Measurements from ENCODE around the gene BMERB1. TPM values are rescaled to one million over a fixed set of nuclear protein-coding genes. Genes with fewer than 3 reads are reported as not detected.

Gene BMERB1
- total and polyA plus RNA-seq, 2 experiments from 2014 or later, result 17.3 to 28.1 TPM

DNA sequence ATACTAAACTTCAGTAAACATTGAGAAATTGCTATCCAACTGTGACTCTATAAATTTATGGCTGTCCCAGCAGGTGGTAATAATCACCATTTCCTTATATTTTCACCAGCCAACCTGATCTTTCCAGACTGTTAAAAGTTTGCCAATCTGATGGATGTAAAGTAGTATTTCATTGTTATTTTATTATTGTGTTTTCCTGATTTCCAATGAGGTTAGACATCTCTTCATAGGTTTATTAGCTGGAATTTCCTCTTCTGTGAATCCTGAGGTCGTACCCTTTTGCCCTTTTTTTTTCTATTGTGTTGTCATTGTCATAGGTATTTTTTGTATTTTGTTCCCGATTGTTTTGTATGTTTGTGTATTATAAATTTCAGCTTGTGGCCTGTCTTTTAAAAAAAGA lies 31.7 kb downstream of the BMERB1 start:
- H3K79me2 ChIP-seq (replicated peaks; ENCODE audit: insufficient read depth), result peaks cover 21% of the 10 kb centered on the region
- no peaks in the 10 kb centered on the region for H3K9me2 ChIP-seq (ENCODE audit: insufficient read depth)
- no peak for ATAC-seq

More for the DNA sequence above, 31.7 kb downstream of the BMERB1 start:
- Histone ChIP-seq H2AFZ (no peak overlapping the region), H3K36me3 (ENCODE audit: insufficient read depth) (no peaks in the 10 kb centered on the region), H3K4me3 (no peak overlapping the region), H4K20me1 (replicated peaks; ENCODE audit: insufficient read depth) (no peaks in the 10 kb centered on the region), H3K4me1 (ENCODE audit: insufficient read depth) (no peaks in the 10 kb centered on the region), H3F3A (replicated peaks; ENCODE audit: low read depth) (no peaks in the 10 kb centered on the region), H3K27ac (ENCODE audit: low read depth) (no peak overlapping the region), H3K4me2 (no peak overlapping the region), H3K27me3 (ENCODE audit: insufficient read depth) (no peaks in the 10 kb centered on the region)
- Mint-ChIP-seq H3K4me3 (no peak overlapping the region), H3K4me1 (no peaks in the 10 kb centered on the region), H3K27me3 (ENCODE audit: insufficient read depth, low read depth, poor library complexity) (peaks cover 3% of the 10 kb centered on the region), H3K9me3 (peaks cover 17% of the 10 kb centered on the region), H3K36me3 (ENCODE audit: low read depth) (peaks cover 11% of the 10 kb centered on the region; the same call in 2 of the 3 replicates), H3K27ac (no peak overlapping the region)
- TF ChIP-seq CREB1 (CRISPR knock-in tag; IDR thresholded peaks at IDR 0.05; ENCODE audit: low read depth) (no peak), NANOG (IDR thresholded peaks at IDR 0.05; ENCODE audit: borderline replicate concordance) (no peak), EZH2phosphoT487 (IDR thresholded peaks at IDR 0.05; ENCODE audit: unreplicated experiment) (no peak), ZNF331 (CRISPR knock-in tag; IDR thresholded peaks at IDR 0.05; ENCODE audit: low read depth) (no peak), JUNB (IDR thresholded peaks at IDR 0.05; ENCODE audit: unreplicated experiment) (no peak), STAT1 (IDR thresholded peaks at IDR 0.05; ENCODE audit: unreplicated experiment) (no peak), POLR2AphosphoS5 (IDR thresholded peaks at IDR 0.05; ENCODE audit: low read depth) (no peak), CTCF (conservative IDR thresholded peaks at IDR 0.05; ENCODE audit: low read depth in 2 of 2) (no peak), ZNF114 (CRISPR knock-in tag; IDR thresholded peaks at IDR 0.05) (no peak), EZH2 (IDR thresholded peaks at IDR 0.05; ENCODE audit: low read depth, unreplicated experiment) (no peak)
- TF ChIP-seq, protein P1, sequence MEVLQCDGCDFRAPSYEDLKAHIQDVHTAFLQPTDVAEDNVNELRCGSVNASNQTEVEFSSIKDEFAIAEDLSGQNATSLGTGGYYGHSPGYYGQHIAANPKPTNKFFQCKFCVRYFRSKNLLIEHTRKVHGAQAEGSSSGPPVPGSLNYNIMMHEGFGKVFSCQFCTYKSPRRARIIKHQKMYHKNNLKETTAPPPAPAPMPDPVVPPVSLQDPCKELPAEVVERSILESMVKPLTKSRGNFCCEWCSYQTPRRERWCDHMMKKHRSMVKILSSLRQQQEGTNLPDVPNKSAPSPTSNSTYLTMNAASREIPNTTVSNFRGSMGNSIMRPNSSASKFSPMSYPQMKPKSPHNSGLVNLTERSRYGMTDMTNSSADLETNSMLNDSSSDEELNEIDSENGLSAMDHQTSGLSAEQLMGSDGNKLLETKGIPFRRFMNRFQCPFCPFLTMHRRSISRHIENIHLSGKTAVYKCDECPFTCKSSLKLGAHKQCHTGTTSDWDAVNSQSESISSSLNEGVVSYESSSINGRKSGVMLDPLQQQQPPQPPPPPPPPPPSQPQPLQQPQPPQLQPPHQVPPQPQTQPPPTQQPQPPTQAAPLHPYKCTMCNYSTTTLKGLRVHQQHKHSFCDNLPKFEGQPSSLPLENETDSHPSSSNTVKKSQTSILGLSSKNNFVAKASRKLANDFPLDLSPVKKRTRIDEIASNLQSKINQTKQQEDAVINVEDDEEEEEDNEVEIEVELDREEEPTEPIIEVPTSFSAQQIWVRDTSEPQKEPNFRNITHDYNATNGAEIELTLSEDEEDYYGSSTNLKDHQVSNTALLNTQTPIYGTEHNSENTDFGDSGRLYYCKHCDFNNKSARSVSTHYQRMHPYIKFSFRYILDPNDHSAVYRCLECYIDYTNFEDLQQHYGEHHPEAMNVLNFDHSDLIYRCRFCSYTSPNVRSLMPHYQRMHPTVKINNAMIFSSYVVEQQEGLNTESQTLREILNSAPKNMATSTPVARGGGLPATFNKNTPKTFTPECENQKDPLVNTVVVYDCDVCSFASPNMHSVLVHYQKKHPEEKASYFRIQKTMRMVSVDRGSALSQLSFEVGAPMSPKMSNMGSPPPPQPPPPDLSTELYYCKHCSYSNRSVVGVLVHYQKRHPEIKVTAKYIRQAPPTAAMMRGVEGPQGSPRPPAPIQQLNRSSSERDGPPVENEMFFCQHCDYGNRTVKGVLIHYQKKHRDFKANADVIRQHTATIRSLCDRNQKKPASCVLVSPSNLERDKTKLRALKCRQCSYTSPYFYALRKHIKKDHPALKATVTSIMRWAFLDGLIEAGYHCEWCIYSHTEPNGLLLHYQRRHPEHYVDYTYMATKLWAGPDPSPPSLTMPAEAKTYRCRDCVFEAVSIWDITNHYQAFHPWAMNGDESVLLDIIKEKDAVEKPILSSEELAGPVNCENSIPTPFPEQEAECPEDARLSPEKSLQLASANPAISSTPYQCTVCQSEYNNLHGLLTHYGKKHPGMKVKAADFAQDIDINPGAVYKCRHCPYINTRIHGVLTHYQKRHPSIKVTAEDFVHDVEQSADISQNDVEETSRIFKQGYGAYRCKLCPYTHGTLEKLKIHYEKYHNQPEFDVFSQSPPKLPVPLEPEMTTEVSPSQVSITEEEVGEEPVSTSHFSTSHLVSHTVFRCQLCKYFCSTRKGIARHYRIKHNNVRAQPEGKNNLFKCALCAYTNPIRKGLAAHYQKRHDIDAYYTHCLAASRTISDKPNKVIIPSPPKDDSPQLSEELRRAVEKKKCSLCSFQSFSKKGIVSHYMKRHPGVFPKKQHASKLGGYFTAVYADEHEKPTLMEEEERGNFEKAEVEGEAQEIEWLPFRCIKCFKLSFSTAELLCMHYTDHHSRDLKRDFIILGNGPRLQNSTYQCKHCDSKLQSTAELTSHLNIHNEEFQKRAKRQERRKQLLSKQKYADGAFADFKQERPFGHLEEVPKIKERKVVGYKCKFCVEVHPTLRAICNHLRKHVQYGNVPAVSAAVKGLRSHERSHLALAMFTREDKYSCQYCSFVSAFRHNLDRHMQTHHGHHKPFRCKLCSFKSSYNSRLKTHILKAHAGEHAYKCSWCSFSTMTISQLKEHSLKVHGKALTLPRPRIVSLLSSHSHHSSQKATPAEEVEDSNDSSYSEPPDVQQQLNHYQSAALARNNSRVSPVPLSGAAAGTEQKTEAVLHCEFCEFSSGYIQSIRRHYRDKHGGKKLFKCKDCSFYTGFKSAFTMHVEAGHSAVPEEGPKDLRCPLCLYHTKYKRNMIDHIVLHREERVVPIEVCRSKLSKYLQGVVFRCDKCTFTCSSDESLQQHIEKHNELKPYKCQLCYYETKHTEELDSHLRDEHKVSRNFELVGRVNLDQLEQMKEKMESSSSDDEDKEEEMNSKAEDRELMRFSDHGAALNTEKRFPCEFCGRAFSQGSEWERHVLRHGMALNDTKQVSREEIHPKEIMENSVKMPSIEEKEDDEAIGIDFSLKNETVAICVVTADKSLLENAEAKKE (CRISPR knock-in tag; IDR thresholded peaks at IDR 0.05), result no peak
- TF ChIP-seq, protein P2, sequence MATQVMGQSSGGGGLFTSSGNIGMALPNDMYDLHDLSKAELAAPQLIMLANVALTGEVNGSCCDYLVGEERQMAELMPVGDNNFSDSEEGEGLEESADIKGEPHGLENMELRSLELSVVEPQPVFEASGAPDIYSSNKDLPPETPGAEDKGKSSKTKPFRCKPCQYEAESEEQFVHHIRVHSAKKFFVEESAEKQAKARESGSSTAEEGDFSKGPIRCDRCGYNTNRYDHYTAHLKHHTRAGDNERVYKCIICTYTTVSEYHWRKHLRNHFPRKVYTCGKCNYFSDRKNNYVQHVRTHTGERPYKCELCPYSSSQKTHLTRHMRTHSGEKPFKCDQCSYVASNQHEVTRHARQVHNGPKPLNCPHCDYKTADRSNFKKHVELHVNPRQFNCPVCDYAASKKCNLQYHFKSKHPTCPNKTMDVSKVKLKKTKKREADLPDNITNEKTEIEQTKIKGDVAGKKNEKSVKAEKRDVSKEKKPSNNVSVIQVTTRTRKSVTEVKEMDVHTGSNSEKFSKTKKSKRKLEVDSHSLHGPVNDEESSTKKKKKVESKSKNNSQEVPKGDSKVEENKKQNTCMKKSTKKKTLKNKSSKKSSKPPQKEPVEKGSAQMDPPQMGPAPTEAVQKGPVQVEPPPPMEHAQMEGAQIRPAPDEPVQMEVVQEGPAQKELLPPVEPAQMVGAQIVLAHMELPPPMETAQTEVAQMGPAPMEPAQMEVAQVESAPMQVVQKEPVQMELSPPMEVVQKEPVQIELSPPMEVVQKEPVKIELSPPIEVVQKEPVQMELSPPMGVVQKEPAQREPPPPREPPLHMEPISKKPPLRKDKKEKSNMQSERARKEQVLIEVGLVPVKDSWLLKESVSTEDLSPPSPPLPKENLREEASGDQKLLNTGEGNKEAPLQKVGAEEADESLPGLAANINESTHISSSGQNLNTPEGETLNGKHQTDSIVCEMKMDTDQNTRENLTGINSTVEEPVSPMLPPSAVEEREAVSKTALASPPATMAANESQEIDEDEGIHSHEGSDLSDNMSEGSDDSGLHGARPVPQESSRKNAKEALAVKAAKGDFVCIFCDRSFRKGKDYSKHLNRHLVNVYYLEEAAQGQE (IDR thresholded peaks at IDR 0.05; ENCODE audit: unreplicated experiment), result no peak
- TF ChIP-seq, protein P3, sequence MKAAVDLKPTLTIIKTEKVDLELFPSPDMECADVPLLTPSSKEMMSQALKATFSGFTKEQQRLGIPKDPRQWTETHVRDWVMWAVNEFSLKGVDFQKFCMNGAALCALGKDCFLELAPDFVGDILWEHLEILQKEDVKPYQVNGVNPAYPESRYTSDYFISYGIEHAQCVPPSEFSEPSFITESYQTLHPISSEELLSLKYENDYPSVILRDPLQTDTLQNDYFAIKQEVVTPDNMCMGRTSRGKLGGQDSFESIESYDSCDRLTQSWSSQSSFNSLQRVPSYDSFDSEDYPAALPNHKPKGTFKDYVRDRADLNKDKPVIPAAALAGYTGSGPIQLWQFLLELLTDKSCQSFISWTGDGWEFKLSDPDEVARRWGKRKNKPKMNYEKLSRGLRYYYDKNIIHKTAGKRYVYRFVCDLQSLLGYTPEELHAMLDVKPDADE (IDR thresholded peaks at IDR 0.05), result no peak
- DNase-seq (ENCODE audit: low spot score), result no peak
